GM12874 (cell line): ENCODE measurements around the gene ELP2.

Experiments
- TF ChIP-seq, protein P1 (sequence below): IDR thresholded peaks from 2 replicates; pipeline ENCODE4 v1.5.1; 2011; ENCODE audit warnings: low read depth, mild to moderate bottlenecking, control low read depth, low read length, moderate library complexity; ENCODE audit not compliant: insufficient read depth

ELP2 gene

GRCh38 chr18:36108601-36109000 lies 21.1 kb upstream of the ELP2 start:
- TF ChIP-seq, protein P1, sequence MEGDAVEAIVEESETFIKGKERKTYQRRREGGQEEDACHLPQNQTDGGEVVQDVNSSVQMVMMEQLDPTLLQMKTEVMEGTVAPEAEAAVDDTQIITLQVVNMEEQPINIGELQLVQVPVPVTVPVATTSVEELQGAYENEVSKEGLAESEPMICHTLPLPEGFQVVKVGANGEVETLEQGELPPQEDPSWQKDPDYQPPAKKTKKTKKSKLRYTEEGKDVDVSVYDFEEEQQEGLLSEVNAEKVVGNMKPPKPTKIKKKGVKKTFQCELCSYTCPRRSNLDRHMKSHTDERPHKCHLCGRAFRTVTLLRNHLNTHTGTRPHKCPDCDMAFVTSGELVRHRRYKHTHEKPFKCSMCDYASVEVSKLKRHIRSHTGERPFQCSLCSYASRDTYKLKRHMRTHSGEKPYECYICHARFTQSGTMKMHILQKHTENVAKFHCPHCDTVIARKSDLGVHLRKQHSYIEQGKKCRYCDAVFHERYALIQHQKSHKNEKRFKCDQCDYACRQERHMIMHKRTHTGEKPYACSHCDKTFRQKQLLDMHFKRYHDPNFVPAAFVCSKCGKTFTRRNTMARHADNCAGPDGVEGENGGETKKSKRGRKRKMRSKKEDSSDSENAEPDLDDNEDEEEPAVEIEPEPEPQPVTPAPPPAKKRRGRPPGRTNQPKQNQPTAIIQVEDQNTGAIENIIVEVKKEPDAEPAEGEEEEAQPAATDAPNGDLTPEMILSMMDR, result no peak

GRCh38 chr18:36109737-36110136 lies 20.0 kb upstream of the ELP2 start:
- TF ChIP-seq, protein P1, result no peak

DNA sequence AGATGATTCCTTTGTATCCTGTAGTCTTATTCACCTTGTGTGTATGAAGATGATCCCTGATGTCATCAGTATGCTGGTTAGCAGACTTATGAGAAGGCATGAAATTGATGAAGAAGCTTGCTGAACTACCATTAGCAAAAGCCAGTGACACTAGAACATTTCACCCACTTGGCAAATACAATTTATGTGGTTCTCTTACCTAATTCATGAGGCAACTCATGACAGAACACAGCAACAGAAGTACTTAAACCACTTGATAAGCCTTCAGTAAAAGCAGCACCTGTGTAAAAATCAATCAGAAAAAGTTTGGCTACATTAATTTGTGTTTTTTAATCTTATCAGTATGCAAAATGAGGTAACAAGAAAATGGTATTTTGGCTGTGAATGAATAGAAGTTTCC lies 17.4 kb upstream of the ELP2 start:
- TF ChIP-seq, protein P1, result no peak

DNA sequence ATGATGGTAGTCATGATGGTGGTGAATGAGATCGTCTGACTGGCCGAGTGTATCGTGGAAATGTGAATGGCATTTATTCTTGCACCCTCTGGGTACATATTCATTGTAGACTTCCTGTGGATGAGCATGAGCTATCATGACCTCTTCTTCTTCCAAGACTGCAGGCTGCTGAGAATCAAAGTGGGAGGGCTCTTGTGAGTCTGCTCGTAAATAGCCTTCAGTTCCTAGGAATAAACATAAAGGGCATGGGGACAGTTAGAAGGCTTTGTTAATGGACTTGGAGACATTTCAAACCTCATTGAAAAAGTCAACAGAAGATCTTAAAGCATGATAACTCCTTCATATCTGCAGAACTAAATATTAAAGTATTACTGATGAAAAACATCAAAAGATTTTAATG lies 15.4 kb upstream of the ELP2 start:
- TF ChIP-seq, protein P1, result no peak

DNA sequence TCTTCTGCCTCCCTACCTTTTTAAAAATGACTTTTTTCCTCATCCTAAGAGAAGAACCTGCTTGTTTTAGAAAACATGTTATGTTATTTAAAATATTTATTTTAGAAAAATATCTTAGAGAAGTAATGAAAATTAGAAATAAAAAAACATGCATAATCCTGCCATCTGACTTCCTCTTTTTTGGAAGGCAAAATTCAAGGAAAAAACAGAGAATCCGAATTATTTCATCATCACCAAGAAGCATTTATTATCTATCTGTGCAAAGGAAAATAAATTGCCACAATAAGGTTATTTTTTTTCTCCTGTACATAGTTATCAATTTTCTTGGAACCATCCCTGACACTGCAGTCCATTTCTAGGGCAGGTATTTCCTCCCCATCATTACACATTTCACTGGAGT lies 15.0 kb upstream of the ELP2 start:
- TF ChIP-seq, protein P1, result no peak

DNA sequence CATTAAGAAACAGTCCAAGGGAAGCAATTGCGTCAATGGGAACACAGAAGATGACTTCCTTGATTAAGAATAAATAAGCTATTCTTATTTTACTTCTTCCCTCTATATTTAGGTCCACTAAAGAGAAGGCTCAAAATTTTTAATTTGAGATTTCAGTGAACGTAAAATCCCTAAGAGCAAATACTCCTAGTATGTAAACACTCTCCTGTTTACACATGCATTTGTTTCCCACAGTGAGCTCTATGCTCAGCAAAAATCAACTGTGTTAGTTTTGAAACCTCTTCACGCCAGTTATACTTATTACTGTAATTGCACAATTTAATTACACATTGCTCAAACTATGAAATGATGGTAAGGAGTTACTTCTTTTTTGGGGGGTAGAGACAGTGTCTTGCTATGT lies 9.4 kb upstream of the ELP2 start:
- TF ChIP-seq, protein P1, result no peak

- TF ChIP-seq, protein P1, result no peak
These were observed 4.9 kb upstream of the ELP2 start for GRCh38 chr18:36124841-36125240.

DNA sequence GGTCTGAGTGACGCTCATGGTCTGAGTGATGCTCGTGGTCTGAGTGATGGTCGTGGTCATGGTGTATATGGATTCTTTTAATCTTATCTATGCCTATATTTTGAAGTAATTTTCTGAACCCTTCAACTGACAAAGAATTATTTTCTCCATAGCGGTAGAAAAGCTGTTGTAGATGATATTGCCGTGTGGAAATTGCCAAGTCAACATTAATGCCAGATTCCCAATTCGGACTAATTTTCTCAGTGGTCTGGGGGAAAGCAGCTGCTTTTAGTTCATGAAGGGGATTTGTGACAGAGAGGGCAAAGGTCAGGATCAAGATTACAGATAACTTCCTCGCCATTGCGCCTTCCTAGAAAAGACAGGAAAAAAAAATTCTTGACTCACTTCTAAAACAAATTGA lies 3.0 kb upstream of the ELP2 start:
- TF ChIP-seq, protein P1, result no peak
